Amygdala (tissue), 56 donors: ENCODE data around the gene MORN5.
A peak's percentile ranks its signal among the peaks of the same experiment; 100 is the strongest.

Source experiments
- DNase-seq, 56 donors: peaks; one replicate each; lab custom pipeline; 2025; lab: John Stamatoyannopoulos, UW

Gene MORN5

GRCh38 chr9:122124048-122124447 lies 35.7 kb upstream of the MORN5 start:
- no peak for DNase-seq

GRCh38 chr9:122124528-122124927 lies 35.2 kb upstream of the MORN5 start:
- DNase-seq, result no peak

- DNase-seq, result peak; percentile 33 to 93 (median 77)
These were observed 34.6 kb upstream of the MORN5 start for GRCh38 chr9:122125158-122125508.

GRCh38 chr9:122125509-122126330 lies 34.0 kb upstream of the MORN5 start:
- no peak for DNase-seq

GRCh38 chr9:122126331-122127261 lies 33.1 kb upstream of the MORN5 start:
- peak in 6 of 56 donors; percentile 18 to 61 (median 31) for DNase-seq

GRCh38 chr9:122127396-122127798 lies 32.3 kb upstream of the MORN5 start:
- peak in 25 of 56 donors; percentile 12 to 75 (median 38) for DNase-seq

- no peak for DNase-seq
These were observed 31.4 kb upstream of the MORN5 start for GRCh38 chr9:122128007-122128968.

- no peak for DNase-seq
These were observed 30.8 kb upstream of the MORN5 start for GRCh38 chr9:122128969-122129343.

- DNase-seq, result no peak
These were observed 29.7 kb upstream of the MORN5 start for GRCh38 chr9:122129969-122130368.

GRCh38 chr9:122130837-122131236 lies 28.9 kb upstream of the MORN5 start:
- DNase-seq, result no peak

GRCh38 chr9:122131401-122132001 lies 28.2 kb upstream of the MORN5 start:
- DNase-seq, result peak in 5 of 56 donors; percentile 21 to 54 (median 32)

- DNase-seq, result no peak
These were observed 27.2 kb upstream of the MORN5 start for GRCh38 chr9:122132539-122132938.

- DNase-seq, result no peak
These were observed 26.3 kb upstream of the MORN5 start for GRCh38 chr9:122133263-122133983.

GRCh38 chr9:122133984-122134535 lies 25.6 kb upstream of the MORN5 start:
- DNase-seq, result no peak

- peak in 2 of 56 donors; percentile 29 to 46 for DNase-seq
These were observed 24.7 kb upstream of the MORN5 start for GRCh38 chr9:122134822-122135528.

GRCh38 chr9:122135529-122135859 lies 24.2 kb upstream of the MORN5 start:
- DNase-seq, result no peak

GRCh38 chr9:122138560-122139268 lies 21.0 kb upstream of the MORN5 start:
- no peak for DNase-seq
